HL-60/S4 treated with phorbol 12-myristate 13-acetate at 8.2 ng/mL for 4 days and 3 days (cell line): Measurements from ENCODE around the gene BRIX1.

Experiments
- in situ Hi-C: fragments of 300-500 bp; cut with MboI; formaldehyde crosslinking; loops from 2 replicates; pipeline ENCODE4 v1.15.0; 2022; ENCODE audit warnings: low sequenced_read_pairs

BRIX1 gene

GRCh38 chr5:34915139-34915855 lies at the start of gene BRIX1, which contains the start of gene RAD1:
Gene BRIX1 (plus strand): TSS chr5:34915711. CDS start chr5:34915739, 28 bp downstream.
Gene RAD1 (minus strand): TSS chr5:34915504. CDS start chr5:34914892, 612 bp downstream.
- in situ Hi-C loops: no loop called here

- in situ Hi-C loops: no loop called here
Observed at GRCh38 chr5:34866989-34867471, 48.5 kb upstream of the BRIX1 start.

GRCh38 chr5:34867660-34868059 lies 47.9 kb upstream of the BRIX1 start:
- in situ Hi-C loops: no loop called here

- in situ Hi-C loops: no loop called here
Observed at GRCh38 chr5:34868791-34869190, 46.7 kb upstream of the BRIX1 start.

GRCh38 chr5:34869256-34869655 lies 46.3 kb upstream of the BRIX1 start:
- in situ Hi-C loops: no loop called here

- in situ Hi-C loops: no loop called here
Observed at GRCh38 chr5:34870382-34870781, 45.1 kb upstream of the BRIX1 start.

GRCh38 chr5:34876275-34876674 lies 39.2 kb upstream of the BRIX1 start:
- in situ Hi-C loops: loop anchor here (25.0 kb wide), 1 partner anchor 389 kb away; no protein-coding TSS in a partner anchor

GRCh38 chr5:34881246-34881645 lies 34.3 kb upstream of the BRIX1 start:
- in situ Hi-C loops: loop anchor here (25.0 kb wide), 1 partner anchor 394 kb away; no protein-coding TSS in a partner anchor

GRCh38 chr5:34886392-34887119 lies 29.0 kb upstream of the BRIX1 start:
- in situ Hi-C loops: loop anchor here (25.0 kb wide), 1 partner anchor 399 kb away; no protein-coding TSS in a partner anchor

GRCh38 chr5:34889394-34889793 lies 26.1 kb upstream of the BRIX1 start:
- in situ Hi-C loops: loop anchor here (25.0 kb wide), 1 partner anchor 402 kb away; no protein-coding TSS in a partner anchor

- in situ Hi-C loops: loop anchor here (25.0 kb wide), 1 partner anchor 405 kb away; no protein-coding TSS in a partner anchor
Observed at GRCh38 chr5:34891981-34892380, 23.5 kb upstream of the BRIX1 start.

GRCh38 chr5:34892414-34892813 lies 23.1 kb upstream of the BRIX1 start:
- in situ Hi-C loops: loop anchor here (25.0 kb wide), 1 partner anchor 405 kb away; no protein-coding TSS in a partner anchor

- in situ Hi-C loops: loop anchor here (25.0 kb wide), 1 partner anchor 407 kb away; no protein-coding TSS in a partner anchor
Observed at GRCh38 chr5:34894716-34895115, 20.8 kb upstream of the BRIX1 start.

- in situ Hi-C loops: loop anchor here (25.0 kb wide), 1 partner anchor 409 kb away; no protein-coding TSS in a partner anchor
Observed at GRCh38 chr5:34895641-34896419, 19.7 kb upstream of the BRIX1 start.

GRCh38 chr5:34897646-34898045 lies 17.9 kb upstream of the BRIX1 start:
- in situ Hi-C loops: loop anchor here (25.0 kb wide), 1 partner anchor 410 kb away; no protein-coding TSS in a partner anchor

GRCh38 chr5:34898258-34898895 lies 17.1 kb upstream of the BRIX1 start:
- in situ Hi-C loops: loop anchor here (25.0 kb wide), 1 partner anchor 411 kb away; no protein-coding TSS in a partner anchor

- in situ Hi-C loops: loop anchor here (25.0 kb wide), 1 partner anchor 412 kb away; no protein-coding TSS in a partner anchor
Observed at GRCh38 chr5:34899066-34899465, 16.4 kb upstream of the BRIX1 start.

GRCh38 chr5:34900652-34901051 lies 14.9 kb upstream of the BRIX1 start:
- in situ Hi-C loops: no loop called here

GRCh38 chr5:34903260-34903659 lies 12.3 kb upstream of the BRIX1 start:
- in situ Hi-C loops: no loop called here

GRCh38 chr5:34905564-34905963 lies 9.9 kb upstream of the BRIX1 start:
- in situ Hi-C loops: no loop called here
